SK-N-SH (cell line): Measurements from ENCODE around the gene PRLH. TPM values are rescaled to one million over a fixed set of nuclear protein-coding genes. Genes with fewer than 3 reads are reported as not detected.

ENCODE experiments used
- CTCF ChIA-PET: fragments of 300-600, 350-600 bp; formaldehyde crosslinking; extraction: SDS; loops from one replicate; lab custom pipeline; 2021; lab: Yijun Ruan, JAX
- POLR2A ChIA-PET: fragments of 350-600 bp; sonication (Branson Sonifier 250); formaldehyde crosslinking; extraction: SDS; loops from one replicate; lab custom pipeline; 2020; ENCODE audit warnings: antibody characterized with exemption, inconsistent platforms; lab: Yijun Ruan, JAX
- DNase-seq: peaks from one replicate; pipeline ENCODE4 v3.0.0; 2012
- H2AFZ ChIP-seq: fragments of 200-600 bp; sonication (generic); 2 replicates; pipeline ENCODE4 v1.8.1; 2016; ENCODE audit warnings: antibody characterized with exemption, mild to moderate bottlenecking, low read depth
- H3F3A ChIP-seq: fragments of 200-600 bp; sonication (generic); replicated peaks from 2 replicates; pipeline ENCODE3; 2016; ENCODE audit warnings: antibody characterized with exemption, mild to moderate bottlenecking; ENCODE audit not compliant: insufficient read depth
- H3K27ac ChIP-seq, 2 experiments: fragments of 200-500 bp in 1 of 2; fragments of 200-600 bp in 1 of 2; sonication (Bioruptor generic) in 1 of 2; sonication (generic), shearing (Covaris generic) in 1 of 2; 2 replicates each; pipeline versions ENCODE4 v1.5.1 to v1.6.1; 2014 to 2016; ENCODE audit warnings: low read depth in 2 of 2, inconsistent platforms in 1 of 2, low read length in 1 of 2, mild to moderate bottlenecking in 1 of 2, mixed read lengths in 1 of 2
- H3K27me3 ChIP-seq: fragments of 200-600 bp; sonication (generic), shearing (Covaris generic); 2 replicates; pipeline ENCODE4 v1.6.1; 2016; ENCODE audit warnings: mixed run types; ENCODE audit not compliant: insufficient read depth
- H3K36me3 ChIP-seq, 2 experiments: fragments of 200-500 bp in 1 of 2; fragments of 200-600 bp in 1 of 2; sonication (Bioruptor generic) in 1 of 2; sonication (generic) in 1 of 2; replicated peaks in 1 of 2; 2 replicates each; pipeline versions ENCODE3 to v1.5.1; 2014 to 2016; ENCODE audit warnings: low read length in 1 of 2, mild to moderate bottlenecking in 1 of 2; ENCODE audit not compliant: insufficient read depth in 2 of 2, control insufficient read depth in 1 of 2
- H3K4me1 ChIP-seq, 2 experiments: fragments of 200-500 bp in 1 of 2; fragments of 200-600 bp in 1 of 2; sonication (Bioruptor generic) in 1 of 2; sonication (generic), shearing (Covaris generic) in 1 of 2; 2 replicates each; pipeline versions ENCODE4 v1.5.1 to v1.6.1; 2014 to 2016; ENCODE audit warnings: low read depth in 1 of 2, low read length in 1 of 2, mixed run types in 1 of 2; ENCODE audit not compliant: insufficient read depth in 2 of 2, control insufficient read depth in 1 of 2
- H3K4me2 ChIP-seq: fragments of 200-600 bp; sonication (generic), shearing (Covaris generic); 2 replicates; pipeline ENCODE4 v1.6.1; 2017; ENCODE audit warnings: mixed run types
- H3K4me3 ChIP-seq, 2 experiments: fragments of 200-500 bp in 1 of 2; fragments of 200-600 bp in 1 of 2; sonication (Bioruptor generic) in 1 of 2; sonication (generic), shearing (Covaris generic) in 1 of 2; 2 replicates each; pipeline versions ENCODE4 v1.5.1 to v1.8.1; 2014 to 2016; ENCODE audit warnings: low read depth in 2 of 2, inconsistent platforms in 1 of 2, low read length in 1 of 2, mild to moderate bottlenecking in 1 of 2, mixed read lengths in 1 of 2, moderate library complexity in 1 of 2
- H3K79me2 ChIP-seq: fragments of 200-600 bp; sonication (generic); 2 replicates; pipeline ENCODE4 v1.8.1; 2017; ENCODE audit warnings: mild to moderate bottlenecking; ENCODE audit not compliant: insufficient read depth
- H3K9ac ChIP-seq: fragments of 200-600 bp; sonication (generic); 2 replicates; pipeline ENCODE4 v1.6.1; 2017; ENCODE audit warnings: mixed run types
- H3K9me2 ChIP-seq: fragments of 200-600 bp; sonication (generic); 2 replicates; pipeline ENCODE4 v1.6.1; 2017; ENCODE audit warnings: mixed run types
- H3K9me3 ChIP-seq: fragments of 200-600 bp; sonication (generic); 2 replicates; pipeline ENCODE4 v1.6.1; 2017; ENCODE audit warnings: mixed run types, mild to moderate bottlenecking, moderate library complexity
- H4K20me1 ChIP-seq: fragments of 200-600 bp; sonication (generic); 2 replicates; pipeline ENCODE4 v1.6.1; 2017; ENCODE audit warnings: mild to moderate bottlenecking, mixed run types; ENCODE audit not compliant: insufficient read depth
- FOXM1 ChIP-seq: IDR thresholded peaks from 2 replicates; pipeline ENCODE4 v1.4.0; 2012; ENCODE audit warnings: low read depth, mild to moderate bottlenecking
- NFIC ChIP-seq: IDR thresholded peaks from 2 replicates; pipeline ENCODE4 v1.4.0; 2012; ENCODE audit warnings: borderline replicate concordance
- NRF1 ChIP-seq: IDR thresholded peaks from 2 replicates; pipeline ENCODE4 v1.6.1; 2012; ENCODE audit warnings: low read depth, mild to moderate bottlenecking, low read length
- PBX3 ChIP-seq: IDR thresholded peaks from 2 replicates; pipeline ENCODE4; 2012
- RCOR1 ChIP-seq: fragments of 150-350 bp; IDR thresholded peaks from 2 replicates; pipeline ENCODE4 v1.6.1; 2017; ENCODE audit warnings: antibody characterized with exemption, low read length
- TAF1 ChIP-seq: IDR thresholded peaks from 2 replicates; pipeline ENCODE4 v1.6.1; 2012; ENCODE audit warnings: low read depth, mild to moderate bottlenecking, low read length, moderate library complexity, borderline replicate concordance
- TEAD4 ChIP-seq: IDR thresholded peaks from 2 replicates; pipeline ENCODE4 v1.4.0; 2012; ENCODE audit warnings: mild to moderate bottlenecking, borderline replicate concordance; ENCODE audit not compliant: insufficient read depth
- USF1 ChIP-seq: IDR thresholded peaks from 2 replicates; pipeline ENCODE4 v1.4.0; 2012; ENCODE audit warnings: low read depth, borderline replicate concordance
- YY1 ChIP-seq: IDR thresholded peaks from 2 replicates; pipeline ENCODE4 v1.4.0; 2012; ENCODE audit warnings: low read depth, mild to moderate bottlenecking
- ZBTB33 ChIP-seq: IDR thresholded peaks from 2 replicates; pipeline ENCODE4 v1.4.0; 2012; ENCODE audit warnings: low read depth, borderline replicate concordance
- WGBS: methylation state at CpG from one replicate; pipeline ENCODE4 v1.1.6; 2017; ENCODE audit warnings: low lambda C conversion rate; 5-methylcytosine and 5-hydroxymethylcytosine counted together
- polyA plus RNA-seq, 3 experiments: library from polyadenylated mRNA; depleted of rRNA; stranded (reverse); fragments of >200 nt; gene quantifications; 2 replicates each; pipeline ENCODE4 v1.2.3, GENCODE V29; 2012

The PRLH gene
- polyA plus RNA-seq, 1 of the 3 experiments (the other 2 are of a cell fraction): not detected

GRCh38 chr2:237519506-237520245 lies 46.7 kb upstream of the PRLH start:
- peaks cover 0 to 69% of the 10 kb centered on the region in 2 experiments for H3K36me3 ChIP-seq
- no peak overlapping the region for H3K4me2 ChIP-seq
- H3F3A ChIP-seq: peaks cover 4% of the 10 kb centered on the region
- 93% methylated on average over 13 of the region's 14 CpGs for WGBS
- H3K4me1 ChIP-seq: peaks cover 0 to 2% of the 10 kb centered on the region in 2 experiments; a peak in 1 of 4 replicates
- no peaks in the 10 kb centered on the region for H3K9me2 ChIP-seq
- CTCF ChIA-PET: interaction anchor here (0.7 to 4.1 kb wide), 5 partner anchors 21 to 234 kb away, joined by 3 to 27 read pairs (median 3); no protein-coding TSS in a partner anchor
- DNase-seq: no peak
- TF ChIP-seq NRF1: no peak
- TF ChIP-seq ZBTB33: no peak
- no peak for TF ChIP-seq TAF1
- no peak for TF ChIP-seq FOXM1
- no peak for TF ChIP-seq NFIC
- TF ChIP-seq YY1: no peak
- no peak for TF ChIP-seq USF1
- no peak for TF ChIP-seq RCOR1
- H3K9me3 ChIP-seq: no peaks in the 10 kb centered on the region
- H4K20me1 ChIP-seq: no peaks in the 10 kb centered on the region
- POLR2A ChIA-PET: interaction anchor here (0.6 kb wide), 1 partner anchor 43 kb away, joined by 3 read pairs; no protein-coding TSS in a partner anchor
- H2AFZ ChIP-seq: no peak overlapping the region
- H3K79me2 ChIP-seq: peaks cover 34% of the 10 kb centered on the region
- no peak overlapping the region for H3K27ac ChIP-seq
- H3K9ac ChIP-seq: no peak overlapping the region
- H3K27me3 ChIP-seq: no peaks in the 10 kb centered on the region
- no peak overlapping the region for H3K4me3 ChIP-seq

- CTCF ChIA-PET: interaction anchor here (1.3 to 4.1 kb wide), 3 partner anchors 51 to 233 kb away, joined by 3 to 27 read pairs (median 3); no protein-coding TSS in a partner anchor
- no peaks in the 10 kb centered on the region for H3K9me2 ChIP-seq
- peaks cover 4% of the 10 kb centered on the region for H3F3A ChIP-seq
- TF ChIP-seq NRF1 (no peak), PBX3 (no peak), TEAD4 (no peak), TAF1 (no peak), YY1 (no peak)
- DNase-seq: no peak
- H3K27ac ChIP-seq: no peak overlapping the region
- no peaks in the 10 kb centered on the region for H3K27me3 ChIP-seq
- no peak overlapping the region for H3K9ac ChIP-seq
- H3K4me1 ChIP-seq: peaks cover 0 to 6% of the 10 kb centered on the region in 2 experiments; a peak in 1 of 4 replicates
- H2AFZ ChIP-seq: no peak overlapping the region
- no peak overlapping the region for H3K4me3 ChIP-seq
- no peak overlapping the region for H3K4me2 ChIP-seq
- peaks cover 2 to 69% of the 10 kb centered on the region in 2 experiments for H3K36me3 ChIP-seq
- no peaks in the 10 kb centered on the region for H4K20me1 ChIP-seq
- WGBS: 96% methylated on average over 6 of the region's 6 CpGs
- no peaks in the 10 kb centered on the region for H3K9me3 ChIP-seq
- POLR2A ChIA-PET: interaction anchor here (1.0 kb wide), 1 partner anchor 9 kb away, joined by 3 read pairs; no protein-coding TSS in a partner anchor
- H3K79me2 ChIP-seq: peaks cover 32% of the 10 kb centered on the region
Measured at GRCh38 chr2:237520290-237520689, 46.1 kb upstream of the PRLH start.
